Peyer's patch (tissue), 4 donors: ENCODE results near the gene PARD3B.

ENCODE experiments used
- POLR2A ChIP-seq, 2 donors: fragments of 450-650 bp; IDR thresholded peaks; one replicate each; pipeline ENCODE4 v1.5.1; 2017; ENCODE audit warnings: antibody characterized with exemption in 2 of 2, mild to moderate bottlenecking in 2 of 2, moderate library complexity in 2 of 2
- TF ChIP-seq, protein P1 (sequence below), 6 experiments: fragments of 450-650 bp in 4 of 6; fragments of 200-600 bp in 2 of 6; sonication (generic) in 1 of 6; IDR thresholded peaks; one replicate each; pipeline ENCODE4 v1.5.1; 2017 to 2019; ENCODE audit warnings: antibody characterized with exemption in 6 of 6, mild to moderate bottlenecking in 3 of 6, moderate library complexity in 1 of 6

DNA sequence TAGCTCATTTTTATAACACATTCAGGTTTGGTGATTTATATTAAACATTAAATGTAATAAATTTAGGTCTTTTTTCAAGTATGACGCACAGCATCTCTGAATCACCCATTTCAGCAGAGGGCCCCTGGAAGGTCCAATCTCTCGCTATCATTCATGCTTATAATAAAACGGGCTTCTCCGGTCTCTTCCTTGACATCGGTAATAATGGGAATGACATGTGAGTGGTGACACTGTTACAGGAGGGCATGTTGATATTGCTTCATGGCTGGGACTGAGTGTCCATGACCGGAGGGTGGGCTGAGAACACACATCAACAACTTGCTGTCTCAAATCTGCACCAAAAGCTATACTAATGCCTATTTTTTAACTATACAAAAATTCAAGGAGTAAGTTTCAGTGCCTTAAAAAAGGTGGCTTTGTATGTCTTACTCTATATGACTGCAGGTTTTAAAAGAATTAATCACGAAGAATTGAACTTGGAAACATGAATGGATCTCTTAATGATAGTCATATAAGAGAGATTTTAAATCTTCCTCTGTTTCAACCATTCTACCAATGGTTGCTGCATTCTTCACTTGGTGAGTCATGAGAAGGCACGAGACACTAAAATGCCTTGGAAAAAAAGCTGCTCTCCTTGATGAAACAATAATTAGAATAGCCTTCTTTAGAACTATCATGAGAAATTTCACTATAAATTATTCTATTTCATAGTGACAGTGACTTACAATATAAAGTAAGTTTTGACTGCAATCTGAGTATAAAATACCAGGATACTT, 1035.1 kb downstream of the PARD3B start:
- TF ChIP-seq, protein P1, sequence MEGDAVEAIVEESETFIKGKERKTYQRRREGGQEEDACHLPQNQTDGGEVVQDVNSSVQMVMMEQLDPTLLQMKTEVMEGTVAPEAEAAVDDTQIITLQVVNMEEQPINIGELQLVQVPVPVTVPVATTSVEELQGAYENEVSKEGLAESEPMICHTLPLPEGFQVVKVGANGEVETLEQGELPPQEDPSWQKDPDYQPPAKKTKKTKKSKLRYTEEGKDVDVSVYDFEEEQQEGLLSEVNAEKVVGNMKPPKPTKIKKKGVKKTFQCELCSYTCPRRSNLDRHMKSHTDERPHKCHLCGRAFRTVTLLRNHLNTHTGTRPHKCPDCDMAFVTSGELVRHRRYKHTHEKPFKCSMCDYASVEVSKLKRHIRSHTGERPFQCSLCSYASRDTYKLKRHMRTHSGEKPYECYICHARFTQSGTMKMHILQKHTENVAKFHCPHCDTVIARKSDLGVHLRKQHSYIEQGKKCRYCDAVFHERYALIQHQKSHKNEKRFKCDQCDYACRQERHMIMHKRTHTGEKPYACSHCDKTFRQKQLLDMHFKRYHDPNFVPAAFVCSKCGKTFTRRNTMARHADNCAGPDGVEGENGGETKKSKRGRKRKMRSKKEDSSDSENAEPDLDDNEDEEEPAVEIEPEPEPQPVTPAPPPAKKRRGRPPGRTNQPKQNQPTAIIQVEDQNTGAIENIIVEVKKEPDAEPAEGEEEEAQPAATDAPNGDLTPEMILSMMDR (IDR thresholded peaks at IDR 0.05): no peak
- no peak for TF ChIP-seq POLR2A (IDR thresholded peaks at IDR 0.05)
